Prostate gland (tissue), 2 donors: ENCODE results near the gene HS6ST2.

Experiments used
- POLR2A ChIP-seq: fragments of 450-650 bp; IDR thresholded peaks from one replicate; pipeline ENCODE4 v1.6.1; 2016; ENCODE audit warnings: antibody characterized with exemption, mild to moderate bottlenecking
- POLR2AphosphoS5 ChIP-seq: sonication (generic); formaldehyde crosslinking; IDR thresholded peaks from one replicate; pipeline ENCODE4 v1.6.1; 2017; ENCODE audit warnings: antibody characterized with exemption
- TF ChIP-seq, protein P1 (sequence below), 4 experiments: fragments of 200-600 bp in 2 of 4; fragments of 450-650 bp in 2 of 4; sonication (generic) in 2 of 4; IDR thresholded peaks; 1 replicate in 3 of 4; 2 replicates in 1 of 4; pipeline ENCODE4 v1.5.1; 2016 to 2019; ENCODE audit warnings: antibody characterized with exemption in 4 of 4, mild to moderate bottlenecking in 2 of 4, moderate library complexity in 2 of 4

DNA sequence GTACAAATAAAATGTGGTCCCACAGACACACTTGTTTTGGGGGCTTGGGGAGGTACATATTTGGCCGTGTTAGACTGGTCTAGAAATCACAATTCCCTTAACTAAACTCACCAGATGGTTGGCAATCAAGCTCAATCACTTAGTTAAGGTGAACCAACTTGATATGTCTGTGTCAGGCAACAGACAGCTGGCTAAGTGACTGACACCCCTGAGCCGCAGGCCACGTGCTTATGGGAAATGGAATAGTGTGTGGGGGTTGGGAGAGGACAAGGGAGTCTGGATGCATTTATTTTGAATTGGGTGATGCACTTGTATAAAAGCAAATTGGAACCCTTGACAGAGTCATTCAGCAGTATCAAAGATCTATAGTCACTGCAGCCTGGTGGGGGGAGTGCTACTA, 209.0 kb downstream of the HS6ST2 start:
- TF ChIP-seq, protein P1, sequence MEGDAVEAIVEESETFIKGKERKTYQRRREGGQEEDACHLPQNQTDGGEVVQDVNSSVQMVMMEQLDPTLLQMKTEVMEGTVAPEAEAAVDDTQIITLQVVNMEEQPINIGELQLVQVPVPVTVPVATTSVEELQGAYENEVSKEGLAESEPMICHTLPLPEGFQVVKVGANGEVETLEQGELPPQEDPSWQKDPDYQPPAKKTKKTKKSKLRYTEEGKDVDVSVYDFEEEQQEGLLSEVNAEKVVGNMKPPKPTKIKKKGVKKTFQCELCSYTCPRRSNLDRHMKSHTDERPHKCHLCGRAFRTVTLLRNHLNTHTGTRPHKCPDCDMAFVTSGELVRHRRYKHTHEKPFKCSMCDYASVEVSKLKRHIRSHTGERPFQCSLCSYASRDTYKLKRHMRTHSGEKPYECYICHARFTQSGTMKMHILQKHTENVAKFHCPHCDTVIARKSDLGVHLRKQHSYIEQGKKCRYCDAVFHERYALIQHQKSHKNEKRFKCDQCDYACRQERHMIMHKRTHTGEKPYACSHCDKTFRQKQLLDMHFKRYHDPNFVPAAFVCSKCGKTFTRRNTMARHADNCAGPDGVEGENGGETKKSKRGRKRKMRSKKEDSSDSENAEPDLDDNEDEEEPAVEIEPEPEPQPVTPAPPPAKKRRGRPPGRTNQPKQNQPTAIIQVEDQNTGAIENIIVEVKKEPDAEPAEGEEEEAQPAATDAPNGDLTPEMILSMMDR (IDR thresholded peaks at IDR 0.05): no peak
- TF ChIP-seq POLR2A: no peak
- no peak for TF ChIP-seq POLR2AphosphoS5
